Measurements from ENCODE around the gene KIAA1217.

The KIAA1217 gene

DNA sequence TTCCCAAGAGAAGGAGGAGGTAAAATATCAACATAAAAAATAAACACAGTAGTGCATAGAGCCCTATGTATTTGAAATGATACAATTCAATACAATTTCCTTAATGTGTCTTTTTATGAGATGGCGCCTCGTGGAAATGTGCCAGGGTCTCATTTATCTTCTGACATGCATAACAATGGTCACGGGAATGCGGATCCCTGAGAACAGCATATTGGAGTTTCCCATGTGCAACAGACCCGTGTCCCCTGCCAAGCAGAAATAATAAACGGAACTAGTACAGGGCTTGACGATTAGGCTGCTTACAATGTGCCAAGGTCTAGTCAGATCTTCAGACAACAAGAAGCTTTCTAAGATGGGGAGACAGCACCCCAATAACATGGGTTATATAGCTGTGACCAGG is 296.8 kb downstream of the KIAA1217 start:
- TF ChIP-seq, protein P1, sequence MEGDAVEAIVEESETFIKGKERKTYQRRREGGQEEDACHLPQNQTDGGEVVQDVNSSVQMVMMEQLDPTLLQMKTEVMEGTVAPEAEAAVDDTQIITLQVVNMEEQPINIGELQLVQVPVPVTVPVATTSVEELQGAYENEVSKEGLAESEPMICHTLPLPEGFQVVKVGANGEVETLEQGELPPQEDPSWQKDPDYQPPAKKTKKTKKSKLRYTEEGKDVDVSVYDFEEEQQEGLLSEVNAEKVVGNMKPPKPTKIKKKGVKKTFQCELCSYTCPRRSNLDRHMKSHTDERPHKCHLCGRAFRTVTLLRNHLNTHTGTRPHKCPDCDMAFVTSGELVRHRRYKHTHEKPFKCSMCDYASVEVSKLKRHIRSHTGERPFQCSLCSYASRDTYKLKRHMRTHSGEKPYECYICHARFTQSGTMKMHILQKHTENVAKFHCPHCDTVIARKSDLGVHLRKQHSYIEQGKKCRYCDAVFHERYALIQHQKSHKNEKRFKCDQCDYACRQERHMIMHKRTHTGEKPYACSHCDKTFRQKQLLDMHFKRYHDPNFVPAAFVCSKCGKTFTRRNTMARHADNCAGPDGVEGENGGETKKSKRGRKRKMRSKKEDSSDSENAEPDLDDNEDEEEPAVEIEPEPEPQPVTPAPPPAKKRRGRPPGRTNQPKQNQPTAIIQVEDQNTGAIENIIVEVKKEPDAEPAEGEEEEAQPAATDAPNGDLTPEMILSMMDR (IDR thresholded peaks at IDR 0.05; ENCODE audit: insufficient read depth, missing control alignments), result no peak
- no peak for DNase-seq (ENCODE audit: insufficient read length, low spot score)
- no peak for FAIRE-seq

DNA sequence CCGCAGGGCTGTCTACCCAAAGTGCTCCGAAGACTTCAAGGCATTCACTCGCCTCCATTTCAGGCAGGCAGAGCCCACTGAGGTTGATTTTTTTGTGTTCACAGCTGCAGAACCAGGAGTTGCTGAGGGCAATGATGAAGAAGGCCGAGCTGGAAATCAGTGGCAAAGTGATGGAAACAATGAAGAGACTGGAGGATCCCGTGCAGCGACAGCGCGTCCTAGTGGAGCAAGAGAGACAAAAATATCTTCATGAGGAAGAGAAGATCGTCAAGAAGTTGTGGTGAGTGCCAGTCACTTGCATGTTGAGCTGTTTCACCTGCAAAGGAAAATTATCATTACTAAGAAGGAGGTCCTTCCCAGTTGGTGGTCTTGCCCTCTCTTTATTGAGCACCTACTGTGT is 304.2 kb downstream of the KIAA1217 start:
- TF ChIP-seq, protein P1 (IDR thresholded peaks at IDR 0.05; ENCODE audit: insufficient read depth, missing control alignments), result peak; percentile 40
- FAIRE-seq (no peak), DNase-seq (ENCODE audit: insufficient read length, low spot score) (no peak)

DNA sequence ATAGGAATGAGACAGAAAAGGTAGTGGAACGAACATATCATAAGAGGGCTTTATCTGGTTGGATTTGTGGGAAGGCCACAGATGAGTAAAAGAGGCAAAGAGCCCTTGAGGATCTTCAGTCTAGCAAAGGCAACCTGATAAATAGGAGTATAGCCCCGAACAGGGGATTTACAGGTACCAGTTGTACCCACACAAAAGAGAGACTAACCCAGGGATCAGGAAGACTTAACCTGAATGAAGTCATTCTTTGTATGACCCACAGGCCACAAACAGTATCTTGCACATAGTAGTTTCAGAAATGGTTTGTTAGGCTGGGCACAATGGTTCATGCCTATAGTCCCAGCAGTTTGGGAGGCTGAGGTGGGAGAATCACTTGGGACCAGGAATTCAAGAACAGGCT is 306.5 kb downstream of the KIAA1217 start:
- TF ChIP-seq, protein P1 (IDR thresholded peaks at IDR 0.05; ENCODE audit: insufficient read depth, missing control alignments), result no peak
- no peak for DNase-seq (ENCODE audit: insufficient read length, low spot score)
- FAIRE-seq, result no peak

DNA sequence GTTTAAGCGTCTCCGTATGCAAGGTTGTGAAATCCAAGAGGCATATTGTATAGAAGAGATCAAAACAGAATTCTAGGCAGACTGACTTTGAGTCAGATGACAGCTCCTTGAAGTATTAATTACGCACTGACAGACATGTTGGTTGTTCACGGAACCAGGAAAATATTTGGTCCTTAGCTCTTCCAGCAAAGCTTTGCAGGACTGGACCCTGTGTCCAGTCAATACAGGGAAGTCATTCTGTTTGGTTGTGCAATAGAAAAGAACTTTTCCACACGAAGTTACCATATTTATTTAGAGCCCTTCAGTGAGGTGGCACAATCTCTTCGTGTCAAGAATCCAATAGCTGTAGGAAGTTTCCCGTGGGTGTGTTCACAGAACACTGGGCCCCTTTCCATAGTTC is 309.5 kb downstream of the KIAA1217 start:
- DNase-seq (ENCODE audit: insufficient read length, low spot score) (no peak), FAIRE-seq (no peak)
- TF ChIP-seq, protein P1 (IDR thresholded peaks at IDR 0.05; ENCODE audit: insufficient read depth, missing control alignments), result no peak

DNA sequence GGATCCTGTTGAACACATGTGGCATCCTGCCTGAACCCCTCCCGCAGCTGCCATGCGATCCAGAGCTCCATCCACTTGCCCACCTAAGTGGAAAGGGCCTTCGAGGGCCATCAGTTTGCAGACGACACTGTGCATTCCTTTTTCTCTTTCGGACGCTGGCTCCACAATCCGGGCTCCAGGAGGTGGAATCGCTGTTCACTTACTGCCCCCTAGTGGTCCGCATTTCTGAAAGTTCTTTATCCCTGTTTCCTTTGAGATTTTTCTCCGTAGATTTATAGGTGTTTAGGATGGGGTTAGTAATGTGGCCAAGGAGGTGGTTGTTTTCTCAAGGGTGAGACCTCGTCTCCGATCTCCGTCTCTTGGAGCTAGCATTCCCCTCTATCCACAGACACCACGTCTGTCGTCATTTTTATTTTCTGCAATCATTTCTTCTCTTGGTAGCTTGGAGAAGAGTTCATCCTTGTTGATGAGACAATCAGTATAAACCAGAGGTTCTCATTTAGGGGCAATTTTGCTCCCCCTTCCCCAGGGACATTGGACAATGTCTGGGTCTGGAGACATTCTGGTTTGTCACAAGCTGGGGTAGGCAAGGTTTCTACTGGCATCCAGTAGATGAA is 310.2 kb downstream of the KIAA1217 start:
- TF ChIP-seq, protein P1 (IDR thresholded peaks at IDR 0.05; ENCODE audit: insufficient read depth, missing control alignments), result peak; percentile 86
- no peak for FAIRE-seq
- peak; percentile 42 for DNase-seq (ENCODE audit: insufficient read length, low spot score)

DNA sequence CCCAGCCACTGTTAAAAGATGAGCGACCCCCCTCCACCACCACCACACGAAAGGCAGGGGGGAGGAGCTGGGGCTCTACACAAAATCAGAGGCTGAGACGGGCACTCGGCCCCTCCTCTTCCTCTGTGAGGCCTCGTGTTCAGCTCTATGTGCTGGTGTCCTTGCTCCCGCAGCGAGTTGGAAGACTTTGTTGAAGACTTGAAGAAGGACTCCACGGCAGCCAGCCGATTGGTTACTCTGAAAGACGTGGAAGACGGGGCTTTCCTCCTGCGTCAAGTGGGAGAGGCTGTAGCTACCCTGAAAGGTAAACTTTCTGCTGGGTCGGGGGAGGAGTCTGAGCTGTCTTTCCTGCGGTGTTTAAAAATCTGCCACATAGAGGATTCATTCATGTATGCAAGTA is 311.0 kb downstream of the KIAA1217 start:
- TF ChIP-seq, protein P1 (IDR thresholded peaks at IDR 0.05; ENCODE audit: insufficient read depth, missing control alignments), result no peak
- FAIRE-seq, result no peak
- DNase-seq (ENCODE audit: insufficient read length, low spot score), result no peak

DNA sequence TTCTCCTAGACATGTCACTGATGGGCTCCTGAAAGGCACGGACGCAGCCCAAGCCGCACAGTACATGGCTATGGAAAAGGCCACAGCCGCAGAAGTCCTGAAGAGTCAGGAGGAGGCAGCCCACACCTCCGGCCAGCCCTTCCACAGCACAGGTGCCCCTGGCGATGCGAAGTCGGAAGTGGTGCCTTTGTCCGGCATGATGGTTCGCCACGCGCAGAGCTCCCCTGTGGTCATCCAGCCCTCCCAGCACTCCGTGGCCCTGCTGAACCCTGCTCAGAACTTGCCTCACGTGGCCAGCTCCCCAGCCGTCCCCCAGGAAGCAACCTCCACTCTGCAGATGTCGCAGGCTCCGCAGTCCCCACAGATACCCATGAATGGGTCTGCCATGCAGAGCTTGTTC is 315.4 kb downstream of the KIAA1217 start:
- DNase-seq (ENCODE audit: insufficient read length, low spot score), result no peak
- FAIRE-seq, result no peak

More for the DNA sequence above, 315.4 kb downstream of the KIAA1217 start:
- TF ChIP-seq, protein P1 (IDR thresholded peaks at IDR 0.05; ENCODE audit: insufficient read depth, missing control alignments), result no peak
